Measurements from ENCODE around the gene CGN. TPM values are rescaled to one million over a fixed set of nuclear protein-coding genes. Genes with fewer than 3 reads are reported as not detected.
A peak's percentile ranks its signal among the peaks of the same experiment; 100 is the strongest.

CGN gene
- total RNA-seq, 2 experiments from 2014 or later = 0.08 to 0.28 TPM

- no peak for DNase-seq
- Histone ChIP-seq H3K27ac (ENCODE audit: low read depth in 1 of 2, low read length in 2 of 2) (no peak overlapping the region), H3K27me3 (ENCODE audit: control insufficient read depth in 1 of 2, insufficient read depth in 2 of 2, low read length in 2 of 2) (no peaks in the 10 kb centered on the region), H3K4me1 (ENCODE audit: insufficient read depth, low read length) (no peaks in the 10 kb centered on the region), H3K36me3 (ENCODE audit: insufficient read depth, low read length) (no peaks in the 10 kb centered on the region), H3K4me3 (ENCODE audit: low read length) (no peak overlapping the region), H3K9me3 (ENCODE audit: control insufficient read depth in 1 of 2, insufficient read depth in 1 of 2, low read length in 2 of 2) (no peaks in the 10 kb centered on the region)
- ChIA-PET CTCF (no interaction called here), POLR2A (no interaction called here)
- Mint-ChIP-seq H3K27me3 (peaks cover 6% of the 10 kb centered on the region), H3K4me1 (ENCODE audit: low read depth) (no peaks in the 10 kb centered on the region), H3K4me3 (no peak overlapping the region), H3K36me3 (ENCODE audit: low read depth) (no peaks in the 10 kb centered on the region), H3K9me3 (no peaks in the 10 kb centered on the region), H3K27ac (no peak overlapping the region)
- no peak for TF ChIP-seq CTCF (IDR thresholded peaks at IDR 0.05)
- intact Hi-C loops (cut with DNase I, micrococcal nuclease) = no loop called here
- no peak for ATAC-seq (ENCODE audit: poor library complexity)
Observed at GRCh38 chr1:151499930-151500329, 11.3 kb upstream of the CGN start.

GRCh38 chr1:151501474-151501873 lies 9.7 kb upstream of the CGN start:
- no peak for TF ChIP-seq CTCF (IDR thresholded peaks at IDR 0.05)
- no peaks in the 10 kb centered on the region for H3K9me3 ChIP-seq (ENCODE audit: control insufficient read depth in 1 of 2, insufficient read depth in 1 of 2, low read length in 2 of 2)
- no peaks in the 10 kb centered on the region for H3K27me3 ChIP-seq (ENCODE audit: control insufficient read depth in 1 of 2, insufficient read depth in 2 of 2, low read length in 2 of 2)
- ATAC-seq (ENCODE audit: poor library complexity) (peak; percentile 37), DNase-seq (no peak)
- CTCF ChIA-PET = interaction anchor here (0.7 kb wide), 1 partner anchor 81 kb away, joined by 3 read pairs; no protein-coding TSS in a partner anchor
- no peak overlapping the region for H3K27ac Mint-ChIP-seq
- no peak overlapping the region for H3K4me3 ChIP-seq (ENCODE audit: low read length)
- POLR2A ChIA-PET = no interaction called here
- no peaks in the 10 kb centered on the region for H3K4me1 Mint-ChIP-seq (ENCODE audit: low read depth)
- H3K27ac ChIP-seq (ENCODE audit: low read depth in 1 of 2, low read length in 2 of 2) = no peak overlapping the region
- H3K4me1 ChIP-seq (ENCODE audit: insufficient read depth, low read length) = no peaks in the 10 kb centered on the region
- intact Hi-C loops (cut with DNase I, micrococcal nuclease) = no loop called here
- no peaks in the 10 kb centered on the region for H3K9me3 Mint-ChIP-seq
- H3K4me3 Mint-ChIP-seq = no peak overlapping the region
- H3K36me3 Mint-ChIP-seq (ENCODE audit: low read depth) = no peaks in the 10 kb centered on the region
- no peaks in the 10 kb centered on the region for H3K36me3 ChIP-seq (ENCODE audit: insufficient read depth, low read length)
- peaks cover 6% of the 10 kb centered on the region for H3K27me3 Mint-ChIP-seq

- H3K4me1 ChIP-seq (ENCODE audit: insufficient read depth, low read length) = no peaks in the 10 kb centered on the region
- no peak overlapping the region for H3K4me3 Mint-ChIP-seq
- H3K4me1 Mint-ChIP-seq (ENCODE audit: low read depth) = no peaks in the 10 kb centered on the region
- no peak overlapping the region for H3K27ac ChIP-seq (ENCODE audit: low read depth in 1 of 2, low read length in 2 of 2)
- no peaks in the 10 kb centered on the region for H3K9me3 Mint-ChIP-seq
- ATAC-seq (ENCODE audit: poor library complexity) (no peak), DNase-seq (no peak)
- H3K27me3 ChIP-seq (ENCODE audit: control insufficient read depth in 1 of 2, insufficient read depth in 2 of 2, low read length in 2 of 2) = no peaks in the 10 kb centered on the region
- no peaks in the 10 kb centered on the region for H3K9me3 ChIP-seq (ENCODE audit: control insufficient read depth in 1 of 2, insufficient read depth in 1 of 2, low read length in 2 of 2)
- no peaks in the 10 kb centered on the region for H3K36me3 ChIP-seq (ENCODE audit: insufficient read depth, low read length)
- POLR2A ChIA-PET = no interaction called here
- intact Hi-C loops (cut with DNase I, micrococcal nuclease) = no loop called here
- H3K4me3 ChIP-seq (ENCODE audit: low read length) = no peak overlapping the region
- H3K36me3 Mint-ChIP-seq (ENCODE audit: low read depth) = no peaks in the 10 kb centered on the region
- H3K27me3 Mint-ChIP-seq = peaks cover 6% of the 10 kb centered on the region
- no peak for TF ChIP-seq CTCF (IDR thresholded peaks at IDR 0.05)
- H3K27ac Mint-ChIP-seq = no peak overlapping the region
- CTCF ChIA-PET = no interaction called here
Observed at GRCh38 chr1:151502035-151502700, 9.0 kb upstream of the CGN start.
